ENCODE results near the gene MAP7.

- no peak for TF ChIP-seq CTCF (conservative IDR thresholded peaks at IDR 0.05)
- TF ChIP-seq ZFX (IDR thresholded peaks at IDR 0.05): no peak
Observed at GRCh38 chr6:136471372-136471771, 78.8 kb downstream of the MAP7 start.
